K562 (cell line): ENCODE data around the gene POC5. TPM values are rescaled to one million over a fixed set of nuclear protein-coding genes. Genes with fewer than 3 reads are reported as not detected.
A peak's percentile ranks its signal among the peaks of the same experiment; 100 is the strongest.

ENCODE experiments used
- ATAC-seq: fragments of 200-7000 bp; cut with Tn5 transposase; 3 replicates; pipeline ENCODE4 v1.9.1; 2020; ENCODE audit warnings: moderate library complexity
- BruUV-seq: library from RNA; stranded (reverse); fragments of 400-500 nt; replicated peaks from 2 replicates; lab custom pipeline; 2021; lab: Mats Ljungman, UMichigan
- CTCF ChIA-PET: fragments of 300-600 bp; formaldehyde crosslinking; extraction: SDS; loops from one replicate; lab custom pipeline; 2021; ENCODE audit warnings: low intra/inter-chr PET ratio; lab: Yijun Ruan, JAX
- POLR2A ChIA-PET: fragments of 300-600, 350-650 bp; sonication (Branson Sonifier 250); formaldehyde crosslinking; extraction: SDS; loops from one replicate; lab custom pipeline; 2021; ENCODE audit warnings: antibody characterized with exemption, inconsistent platforms; lab: Yijun Ruan, JAX
- DNase-seq, 4 experiments: peaks; one replicate each; pipeline versions ENCODE4 v3.0.0 to v3.0.0-alpha.2; 2011 to 2018; ENCODE audit warnings: low spot score in 3 of 4, mixed read lengths in 3 of 4; ENCODE audit errors: extremely low read depth in 1 of 4
- FAIRE-seq: peaks from 2 replicates; lab custom pipeline; 2011; peaks lifted over from hg19 to GRCh38; lab: Jason Lieb, UNC
- H2AFZ ChIP-seq: 2 replicates; pipeline ENCODE4 v1.6.0; 2011; ENCODE audit warnings: low read depth, low read length, control low read depth, inconsistent platforms
- H3K27ac ChIP-seq: fragments of 200-600 bp; 3 replicates; pipeline ENCODE4 v1.8.0; 2011; ENCODE audit warnings: low read depth, mild to moderate bottlenecking, control low read depth, inconsistent platforms, low read length, moderate library complexity, mixed read lengths; ENCODE audit errors: extremely low read depth
- H3K27me3 ChIP-seq, 2 experiments: fragments of 300-600 bp in 1 of 2; 2 replicates in 1 of 2; 3 replicates in 1 of 2; pipeline versions ENCODE4 v1.6.0 to v1.8.0; 2011; ENCODE audit warnings: inconsistent platforms in 2 of 2, low read length in 2 of 2, mild to moderate bottlenecking in 1 of 2, mixed read lengths in 1 of 2, moderate library complexity in 1 of 2; ENCODE audit not compliant: control insufficient read depth in 2 of 2, insufficient read depth in 2 of 2
- H3K36me3 ChIP-seq: fragments of 300-600 bp; 3 replicates; pipeline ENCODE4 v1.8.0; 2011; ENCODE audit warnings: mild to moderate bottlenecking, low read length, inconsistent platforms; ENCODE audit not compliant: control insufficient read depth, insufficient read depth
- H3K4me1 ChIP-seq, 2 experiments: fragments of 200-600 bp in 1 of 2; replicated peaks in 1 of 2; 2 replicates in 1 of 2; 3 replicates in 1 of 2; pipeline versions ENCODE4 v1.5.1 to v1.8.0; 2011; ENCODE audit warnings: inconsistent platforms in 2 of 2, low read length in 2 of 2, mild to moderate bottlenecking in 1 of 2, mixed read lengths in 1 of 2, moderate library complexity in 1 of 2; ENCODE audit not compliant: control insufficient read depth in 2 of 2, insufficient read depth in 2 of 2
- H3K4me2 ChIP-seq: 2 replicates; pipeline ENCODE4 v1.6.1; 2011; ENCODE audit warnings: low read length, control low read depth, inconsistent platforms, mixed read lengths; ENCODE audit not compliant: insufficient read depth
- H3K4me3 ChIP-seq: fragments of 200-600 bp; sonication (generic), shearing (Covaris generic); 2 replicates; pipeline ENCODE4 v1.5.1; 2016; ENCODE audit warnings: control low read depth, inconsistent platforms
- H3K79me2 ChIP-seq: fragments of 200-600 bp; 3 replicates; pipeline ENCODE4 v1.8.0; 2011; ENCODE audit warnings: low read length, inconsistent platforms; ENCODE audit not compliant: control insufficient read depth, insufficient read depth
- H3K9ac ChIP-seq, 2 experiments: 2 replicates each; pipeline versions ENCODE4 v1.6.0 to v1.6.1; 2011; ENCODE audit warnings: low read depth in 2 of 2, low read length in 2 of 2, control low read depth in 1 of 2, inconsistent platforms in 1 of 2, mild to moderate bottlenecking in 1 of 2, mixed read lengths in 1 of 2; ENCODE audit not compliant: insufficient read depth in 1 of 2
- H3K9me1 ChIP-seq: one replicate; pipeline ENCODE4 v1.6.0; 2011; ENCODE audit warnings: inconsistent platforms, mild to moderate bottlenecking, low read length, moderate library complexity; ENCODE audit not compliant: control insufficient read depth, insufficient read depth
- H3K9me3 ChIP-seq: replicated peaks from 2 replicates; pipeline ENCODE4 v1.5.1; 2011; ENCODE audit warnings: low read depth, low read length, inconsistent platforms; ENCODE audit not compliant: control insufficient read depth, insufficient read depth
- H4K20me1 ChIP-seq: replicated peaks from 2 replicates; pipeline ENCODE4 v1.6.1; 2011; ENCODE audit warnings: low read length, inconsistent platforms, mixed read lengths; ENCODE audit not compliant: control insufficient read depth, insufficient read depth
- ARHGAP35 ChIP-seq: fragments of 450-650 bp; IDR thresholded peaks from 2 replicates; pipeline ENCODE4 v1.6.1; 2018; ENCODE audit not compliant: partially characterized antibody
- ARID4B ChIP-seq: sonication (generic); formaldehyde crosslinking; IDR thresholded peaks from 2 replicates; pipeline ENCODE4 v1.8.0; 2022; ENCODE audit warnings: mild to moderate bottlenecking, missing genetic modification reagents
- BCLAF1 ChIP-seq, 2 experiments: fragments of 450-650 bp in 1 of 2; IDR thresholded peaks; 2 replicates each; pipeline ENCODE4 v1.6.1; 2011 to 2017; ENCODE audit warnings: low read depth in 2 of 2, antibody characterized with exemption in 1 of 2, borderline replicate concordance in 1 of 2, low read length in 1 of 2, mild to moderate bottlenecking in 1 of 2, mixed read lengths in 1 of 2; ENCODE audit not compliant: control insufficient read depth in 1 of 2
- BMI1 ChIP-seq: fragments of 150-350 bp; IDR thresholded peaks from 2 replicates; pipeline ENCODE4 v1.6.1; 2014; ENCODE audit warnings: low read length
- BRD4 ChIP-seq: fragments of 200-600 bp; sonication (generic); IDR thresholded peaks from 2 replicates; pipeline ENCODE4 v1.6.1; 2017; ENCODE audit warnings: inconsistent platforms
- CBX1 ChIP-seq: sonication (generic); IDR thresholded peaks from 2 replicates; pipeline ENCODE4 v1.6.1; 2016; ENCODE audit warnings: antibody characterized with exemption, low read depth, mild to moderate bottlenecking
- MYC ChIP-seq, 2 experiments: fragments of 250-450 bp in 1 of 2; sonication (Bioruptor Pico) in 1 of 2; IDR thresholded peaks; 2 replicates each; pipeline versions ENCODE4 v1.5.1 to v1.6.1; 2012 to 2021; ENCODE audit warnings: low read depth in 2 of 2, borderline replicate concordance in 1 of 2, improper control_type of control experiment in 1 of 2, low read length in 1 of 2, mild to moderate bottlenecking in 1 of 2, moderate library complexity in 1 of 2
- NR2C2 ChIP-seq, 2 experiments: fragments of 200-800 bp in 1 of 2; sonication (Bioruptor generic) in 1 of 2; sonication (generic) in 1 of 2; formaldehyde crosslinking in 1 of 2; IDR thresholded peaks; 2 replicates each; pipeline versions ENCODE4 v1.6.1 to v1.8.0; 2016 to 2022; ENCODE audit warnings: mild to moderate bottlenecking in 1 of 2, missing compliant biosample characterization in 1 of 2, missing genetic modification characterization in 1 of 2, missing genetic modification reagents in 1 of 2
- SMAD1 ChIP-seq: fragments of 150-350 bp; IDR thresholded peaks from 2 replicates; pipeline ENCODE4 v1.6.1; 2014; ENCODE audit warnings: low read length, low read depth; ENCODE audit not compliant: partially characterized antibody
- ZFPM2 ChIP-seq: fragments of 250-450 bp; sonication (Bioruptor Pico); IDR thresholded peaks from 2 replicates; pipeline ENCODE4 v1.5.1; 2022; ENCODE audit warnings: mild to moderate bottlenecking
- ZNF24 ChIP-seq: fragments of 450-650 bp; IDR thresholded peaks from 2 replicates; pipeline ENCODE4 v1.6.1; 2016
- ZNF740 ChIP-seq, 3 experiments: fragments of 200-800 bp in 1 of 3; sonication (Bioruptor generic) in 1 of 3; sonication (generic) in 1 of 3; formaldehyde crosslinking in 1 of 3; IDR thresholded peaks; 2 replicates each; pipeline versions ENCODE4 v1.6.1 to v1.8.0; 2016 to 2022; ENCODE audit warnings: mild to moderate bottlenecking in 2 of 3, missing compliant biosample characterization in 2 of 3, missing genetic modification characterization in 2 of 3, missing genetic modification reagents in 1 of 3
- WGBS: fragments of 100-300 bp; shearing (Covaris generic); methylation state at CpG from one replicate; pipeline ENCODE4 v1.1.6; 2016; ENCODE audit warnings: low coverage, mixed read lengths; ENCODE audit not compliant: insufficient coverage; ENCODE audit errors: missing lambda C conversion rate; 5-methylcytosine and 5-hydroxymethylcytosine counted together
- in situ Hi-C: fragments of 300-500 bp; cut with MboI; formaldehyde crosslinking; loops from 4 replicates; pipeline ENCODE4 v1.15.0; 2018; ENCODE audit warnings: inconsistent platforms, mixed read lengths
- intact Hi-C: fragments of 100-400 bp; cut with micrococcal nuclease; formaldehyde crosslinking; loops from 2 replicates; pipeline ENCODE4 v1.14.2; 2022
- polyA plus RNA-seq, 8 experiments: library from polyadenylated mRNA; depleted of rRNA in 4 of 8; stranded (reverse) in 5 of 8; unstranded in 3 of 8; fragments of >200 nt; fragmentation: Nextera tagmentation in 2 of 8; fragmentation: Illumina TruSeq in 1 of 8; extraction: Ambion mirVana in 2 of 8; extraction: Trizol in 1 of 8; gene quantifications; 2 replicates each; pipeline versions ENCODE4 v1.2.1 to v1.2.3, GENCODE V29; 2011 to 2014; ENCODE audit warnings: inconsistent platforms in 1 of 8, missing spikeins in 1 of 8
- total RNA-seq, 7 experiments: library from RNA; depleted of rRNA in 6 of 7; stranded (reverse); fragments of >200 nt in 6 of 7; fragmentation: Illumina TruSeq in 2 of 7; extraction: Trizol in 2 of 7; gene quantifications; 2 replicates each; pipeline versions ENCODE4 v1.2.1 to v1.2.3, GENCODE V29; 2011 to 2021; ENCODE audit warnings: low replicate concordance in 1 of 7

Gene POC5
- total and polyA plus RNA-seq, 9 of the 15 experiments (the other 6 are each of a cell fraction or from before 2014, with no cell fraction given) = 14.5 to 38.2 (median 27.0) TPM

GRCh38 chr5:75668445-75668844, 48.8 kb downstream of the POC5 start:
- ATAC-seq (peak; percentile 27), FAIRE-seq (no peak), DNase-seq (no peak)
- no peaks in the 10 kb centered on the region for H4K20me1 ChIP-seq
- H3K9me1 ChIP-seq = no peaks in the 10 kb centered on the region
- no peak overlapping the region; the same call in 1 of the 2 replicates for H2AFZ ChIP-seq
- ChIA-PET CTCF (interaction anchor here (0.5 kb wide), 1 partner anchor 747 kb away, joined by 4 read pairs; no protein-coding TSS in a partner anchor), POLR2A (interaction anchor here (0.7 kb wide), 1 partner anchor 341 kb away, joined by 3 read pairs; no protein-coding TSS in a partner anchor)
- no peak overlapping the region for H3K4me3 ChIP-seq
- no peaks in the 10 kb centered on the region for H3K27me3 ChIP-seq
- 78% methylated on average over 2 of the region's 2 CpGs for WGBS
- no peak overlapping the region for H3K27ac ChIP-seq
- H3K79me2 ChIP-seq = no peaks in the 10 kb centered on the region
- in situ Hi-C loops (no loop called here), intact Hi-C loops (loop anchor here (5.0 to 10.0 kb wide), 4 partner anchors 51 to 434 kb away; partner anchors contain the start of genes ANKRD31, CERT1 and POLK)
- no peak overlapping the region for H3K4me2 ChIP-seq
- H3K9me3 ChIP-seq = no peaks in the 10 kb centered on the region
- peaks cover 5 to 18% of the 10 kb centered on the region in 2 experiments; a peak in 3 of 5 replicates for H3K4me1 ChIP-seq
- BruUV-seq = no TSS peak
- no peak overlapping the region for H3K9ac ChIP-seq
- H3K36me3 ChIP-seq = peaks cover 8% of the 10 kb centered on the region; the same call in 1 of the 3 replicates
- TF ChIP-seq ZNF740 (CRISPR knock-in tag; IDR thresholded peaks at IDR 0.05) (no peak), ZNF740 (tag; IDR thresholded peaks at IDR 0.05) (no peak), BCLAF1 (IDR thresholded peaks at IDR 0.05; ENCODE audit: borderline replicate concordance in 1 of 2, control insufficient read depth in 1 of 2, low read depth in 2 of 2, low read length in 1 of 2) (no peak), CBX1 (no peak), ZFPM2 (CRISPR knock-in tag) (no peak), ZNF24 (no peak), ARHGAP35 (no peak), SMAD1 (no peak), MYC (IDR thresholded peaks at IDR 0.05; ENCODE audit: low read depth, low read length) (no peak), MYC (CRISPR knock-in tag; IDR thresholded peaks at IDR 0.05; ENCODE audit: borderline replicate concordance, low read depth) (no peak), BMI1 (no peak), NR2C2 (CRISPR knock-in tag; IDR thresholded peaks at IDR 0.05) (no peak), NR2C2 (tag; IDR thresholded peaks at IDR 0.05) (no peak), BRD4 (no peak), ARID4B (CRISPR knock-in tag) (no peak)
